Right atrium auricular region (tissue), 2 donors: ENCODE data around the gene ZNF236. TPM values are rescaled to one million over a fixed set of nuclear protein-coding genes. Genes with fewer than 3 reads are reported as not detected.
"Not testable (repeated sequence)": the region's sequence is repeated elsewhere in the genome, so short reads cannot be mapped to it uniquely, and the experiment has no call there.

Experiments used
- DNase-seq: peaks from one replicate; pipeline ENCODE4 v3.0.0-alpha.2; 2019; ENCODE audit warnings: low spot score
- H3K27ac ChIP-seq, 2 donors: fragments of 200-600 bp; sonication (generic); 1 replicate in 1 of 2; 2 replicates in 1 of 2; pipeline ENCODE4 v1.5.1; 2016 to 2019
- H3K27me3 ChIP-seq, 2 donors: fragments of 200-600 bp; sonication (generic); one replicate each; pipeline versions ENCODE4 v1.5.1 to v1.6.0; 2017 to 2019
- H3K36me3 ChIP-seq: fragments of 200-600 bp; sonication (generic); one replicate; pipeline ENCODE4 v1.5.1; 2016
- H3K4me1 ChIP-seq, 2 donors: fragments of 200-600 bp; sonication (generic); one replicate each; pipeline versions ENCODE4 v1.5.1 to v1.6.0; 2017 to 2019
- H3K4me3 ChIP-seq, 2 donors: fragments of 200-600 bp; sonication (generic); 1 replicate in 1 of 2; 2 replicates in 1 of 2; pipeline ENCODE4 v1.5.1; 2017 to 2019; ENCODE audit warnings: mild to moderate bottlenecking in 1 of 2, moderate library complexity in 1 of 2
- H3K9me3 ChIP-seq, 2 donors: fragments of 200-600 bp; sonication (generic); one replicate each; pipeline ENCODE4 v1.5.1; 2019
- CTCF ChIP-seq, 2 donors: fragments of 200-600 bp; sonication (generic); IDR thresholded peaks; one replicate each; pipeline ENCODE4 v1.5.1; 2019; ENCODE audit warnings: antibody characterized with exemption in 2 of 2
- total RNA-seq, 2 donors: library from RNA; depleted of rRNA; stranded (reverse); fragments of >200 nt; gene quantifications; one replicate each; pipeline ENCODE4 v1.1.0, GENCODE V29; 2016

The ZNF236 gene
- total RNA-seq, 2 donors from 2014 or later, result 11.0 to 12.7 TPM

GRCh38 chr18:76960528-76961035 is 138.2 kb downstream of the ZNF236 start:
- Histone ChIP-seq H3K27ac (no peak overlapping the region), H3K9me3 (no peaks in the 10 kb centered on the region), H3K4me1 (no peaks in the 10 kb centered on the region), H3K4me3 (no peak overlapping the region), H3K36me3 (peaks cover 21% of the 10 kb centered on the region), H3K27me3 (no peaks in the 10 kb centered on the region)
- DNase-seq, result no peak
- no peak for TF ChIP-seq CTCF (IDR thresholded peaks at IDR 0.05)

- TF ChIP-seq CTCF (IDR thresholded peaks at IDR 0.05), result no peak
- no peaks in the 10 kb centered on the region for H3K4me1 ChIP-seq
- no peak for DNase-seq
- H3K36me3 ChIP-seq, result peaks cover 16% of the 10 kb centered on the region
- no peak overlapping the region for H3K4me3 ChIP-seq
- H3K27ac ChIP-seq, result no peak overlapping the region
- no peaks in the 10 kb centered on the region for H3K27me3 ChIP-seq
- no peaks in the 10 kb centered on the region for H3K9me3 ChIP-seq
These were observed 140.5 kb downstream of the ZNF236 start for GRCh38 chr18:76962851-76963250.

GRCh38 chr18:76963936-76964335 is 141.6 kb downstream of the ZNF236 start:
- Histone ChIP-seq H3K27me3 (no peaks in the 10 kb centered on the region), H3K4me1 (no peaks in the 10 kb centered on the region), H3K36me3 (peaks cover 23% of the 10 kb centered on the region), H3K4me3 (no peak overlapping the region), H3K9me3 (no peaks in the 10 kb centered on the region), H3K27ac (no peak overlapping the region)
- no peak for DNase-seq
- TF ChIP-seq CTCF (IDR thresholded peaks at IDR 0.05), result no peak

- not testable (repeated sequence) for H3K4me1 ChIP-seq, H3K27me3 ChIP-seq, H3K4me3 ChIP-seq, H3K9me3 ChIP-seq, DNase-seq, H3K27ac ChIP-seq
- peaks cover 16% of the 10 kb centered on the region for H3K36me3 ChIP-seq
These were observed 143.3 kb downstream of the ZNF236 start for GRCh38 chr18:76965555-76966151.

- H3K27me3 ChIP-seq, H3K27ac ChIP-seq, H3K36me3 ChIP-seq, DNase-seq, H3K9me3 ChIP-seq, H3K4me3 ChIP-seq, H3K4me1 ChIP-seq: not testable (repeated sequence)
These were observed 144.9 kb downstream of the ZNF236 start for GRCh38 chr18:76967299-76967698.

GRCh38 chr18:76967721-76968472 is 145.5 kb downstream of the ZNF236 start:
- H3K36me3 ChIP-seq, result peaks cover 10% of the 10 kb centered on the region
- DNase-seq, result no peak
- H3K27me3 ChIP-seq, result no peaks in the 10 kb centered on the region
- no peaks in the 10 kb centered on the region for H3K9me3 ChIP-seq
- TF ChIP-seq CTCF (IDR thresholded peaks at IDR 0.05), result no peak
- no peak overlapping the region for H3K4me3 ChIP-seq
- H3K27ac ChIP-seq, result no peak overlapping the region
- no peaks in the 10 kb centered on the region for H3K4me1 ChIP-seq
